Gastroesophageal sphincter (tissue), 4 donors: ENCODE measurements around the gene SPRY2. TPM values are rescaled to one million over a fixed set of nuclear protein-coding genes. Genes with fewer than 3 reads are reported as not detected.

Experiments
- ATAC-seq: fragments of 150-250 bp; one replicate; pipeline ENCODE4 v1.9.1; 2016; ENCODE audit warnings: mild to moderate bottlenecking, moderate library complexity
- H3K27ac ChIP-seq, 4 donors: fragments of 200-600 bp; sonication (generic) in 3 of 4; 1 replicate in 3 of 4; 2 replicates in 1 of 4; pipeline ENCODE4 v1.5.1; 2016 to 2019
- H3K27me3 ChIP-seq: fragments of 200-600 bp; sonication (generic); one replicate; pipeline ENCODE4 v1.5.1; 2019
- H3K36me3 ChIP-seq, 2 donors: fragments of 200-600 bp; sonication (generic); one replicate each; pipeline ENCODE4 v1.5.1; 2019; ENCODE audit warnings: control low read depth in 1 of 2
- H3K4me1 ChIP-seq, 3 donors: fragments of 200-600 bp; sonication (generic); 1 replicate in 2 of 3; 2 replicates in 1 of 3; pipeline ENCODE4 v1.5.1; 2016 to 2019; ENCODE audit warnings: control low read depth in 2 of 3
- H3K4me3 ChIP-seq, 2 donors: fragments of 200-600 bp; sonication (generic); one replicate each; pipeline ENCODE4 v1.5.1; 2019; ENCODE audit warnings: mild to moderate bottlenecking in 1 of 2, moderate library complexity in 1 of 2
- H3K9me3 ChIP-seq, 3 donors: fragments of 200-600 bp; sonication (generic); one replicate each; pipeline ENCODE4 v1.5.1; 2017 to 2019; ENCODE audit warnings: control low read depth in 2 of 3
- CTCF ChIP-seq, 4 experiments: fragments of 200-600 bp in 2 of 4; fragments of 450-650 bp in 2 of 4; sonication (generic) in 1 of 4; IDR thresholded peaks; one replicate each; pipeline ENCODE4 v1.5.1; 2017 to 2019; ENCODE audit warnings: antibody characterized with exemption in 4 of 4, mild to moderate bottlenecking in 2 of 4, moderate library complexity in 2 of 4
- EP300 ChIP-seq: sonication (generic); formaldehyde crosslinking; IDR thresholded peaks from one replicate; pipeline ENCODE4 v1.6.1; 2017; ENCODE audit warnings: antibody characterized with exemption, mild to moderate bottlenecking
- POLR2A ChIP-seq, 2 donors: fragments of 450-650 bp; IDR thresholded peaks; one replicate each; pipeline ENCODE4 v1.6.1; 2017; ENCODE audit warnings: antibody characterized with exemption in 2 of 2, mild to moderate bottlenecking in 2 of 2, moderate library complexity in 1 of 2
- POLR2AphosphoS5 ChIP-seq: sonication (generic); formaldehyde crosslinking; IDR thresholded peaks from one replicate; pipeline ENCODE4 v1.6.1; 2017; ENCODE audit warnings: antibody characterized with exemption
- WGBS, 2 donors: methylation state at CpG; one replicate each; pipeline ENCODE4 v1.1.5; 2018; ENCODE audit warnings: low coverage in 1 of 2; 5-methylcytosine and 5-hydroxymethylcytosine counted together
- total RNA-seq, 4 donors: library from RNA; depleted of rRNA; stranded (reverse); fragments of >200 nt; gene quantifications; one replicate each; pipeline ENCODE4 v1.1.0, GENCODE V29; 2016

Gene SPRY2
- total RNA-seq, 4 donors from 2014 or later: 32.5 to 49.1 (median 47.9) TPM

DNA sequence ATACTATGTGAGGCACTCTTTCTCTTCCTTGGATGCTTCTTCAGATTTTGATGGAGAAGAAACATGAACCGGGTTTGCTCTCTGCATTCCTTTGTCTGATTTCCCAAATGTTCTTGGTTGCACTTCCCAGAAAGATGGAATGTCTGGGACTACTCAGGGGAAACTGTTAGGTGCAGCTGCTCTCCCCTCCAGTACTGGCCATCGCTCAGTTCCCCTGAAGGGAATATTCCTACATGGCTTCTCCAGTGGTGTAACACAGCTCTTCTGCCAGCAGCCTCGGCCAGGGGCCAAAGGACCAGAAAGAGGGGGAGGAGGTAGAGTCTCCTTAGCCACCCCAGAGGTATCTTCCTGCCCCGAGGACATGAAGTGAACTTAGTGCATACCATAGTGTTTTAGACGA, 33.5 kb upstream of the SPRY2 start:
- no peaks in the 10 kb centered on the region for H3K36me3 ChIP-seq

GRCh38 chr13:80371840-80372509, 31.0 kb upstream of the SPRY2 start:
- Histone ChIP-seq H3K4me1 (no peaks in the 10 kb centered on the region), H3K27me3 (no peaks in the 10 kb centered on the region), H3K4me3 (no peak overlapping the region), H3K36me3 (no peaks in the 10 kb centered on the region), H3K9me3 (no peaks in the 10 kb centered on the region), H3K27ac (no peak overlapping the region)
- WGBS, 2 donors: 38 to 90% methylated on average over 1 to 4 of the region's 6 CpGs
- ATAC-seq: no peak
- no peak for TF ChIP-seq POLR2A (IDR thresholded peaks at IDR 0.05)
- TF ChIP-seq POLR2AphosphoS5: no peak
- TF ChIP-seq EP300: no peak
- no peak for TF ChIP-seq CTCF (IDR thresholded peaks at IDR 0.05)

More for the DNA sequence above, 33.5 kb upstream of the SPRY2 start:
- H3K27me3 ChIP-seq: no peaks in the 10 kb centered on the region
- H3K4me1 ChIP-seq: no peaks in the 10 kb centered on the region
- ATAC-seq: peak; percentile 92
- TF ChIP-seq EP300 (no peak), POLR2AphosphoS5 (peak; percentile 51)
- H3K27ac ChIP-seq: peak overlapping the region in 2 of 4 donors; percentile 13 to 37
- H3K4me3 ChIP-seq: no peak overlapping the region
- no peaks in the 10 kb centered on the region for H3K9me3 ChIP-seq
- whole genome bisulfite sequencing, 2 donors: 80% methylated on average over 1 of the region's 5 CpGs; no CpG with 5 or more reads in 1 of the 2 donors

DNA sequence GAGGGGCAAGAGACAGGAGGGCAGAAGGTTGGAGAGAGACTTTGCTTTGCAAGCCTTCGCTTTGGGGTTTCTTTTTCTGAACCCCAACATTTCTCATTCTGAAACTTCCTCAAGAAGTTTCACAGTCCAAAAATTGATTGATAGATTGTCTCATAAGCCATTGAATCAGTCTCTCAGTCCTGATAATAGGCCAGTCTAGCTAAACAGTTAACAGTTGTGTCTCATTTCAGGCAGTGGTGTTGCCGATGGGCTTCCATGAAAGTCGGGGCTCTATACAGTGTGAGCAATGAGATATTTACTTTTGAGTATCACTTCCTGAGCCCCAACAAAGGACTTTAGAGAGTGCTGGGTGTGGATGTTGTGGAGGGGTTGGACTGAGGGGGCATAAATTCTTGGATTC, 26.5 kb upstream of the SPRY2 start:
- 85 to 89% methylated on average over 3 of the region's 3 CpGs for WGBS, 2 donors
- Histone ChIP-seq H3K27ac (no peak overlapping the region), H3K27me3 (no peaks in the 10 kb centered on the region), H3K4me3 (no peak overlapping the region), H3K9me3 (no peaks in the 10 kb centered on the region), H3K4me1 (peaks cover 0 to 10% (median 0%) of the 10 kb centered on the region in 3 donors), H3K36me3 (no peaks in the 10 kb centered on the region)
- ATAC-seq: no peak
- TF ChIP-seq POLR2A (IDR thresholded peaks at IDR 0.05) (no peak), POLR2AphosphoS5 (no peak), EP300 (no peak), CTCF (IDR thresholded peaks at IDR 0.05) (no peak)

DNA sequence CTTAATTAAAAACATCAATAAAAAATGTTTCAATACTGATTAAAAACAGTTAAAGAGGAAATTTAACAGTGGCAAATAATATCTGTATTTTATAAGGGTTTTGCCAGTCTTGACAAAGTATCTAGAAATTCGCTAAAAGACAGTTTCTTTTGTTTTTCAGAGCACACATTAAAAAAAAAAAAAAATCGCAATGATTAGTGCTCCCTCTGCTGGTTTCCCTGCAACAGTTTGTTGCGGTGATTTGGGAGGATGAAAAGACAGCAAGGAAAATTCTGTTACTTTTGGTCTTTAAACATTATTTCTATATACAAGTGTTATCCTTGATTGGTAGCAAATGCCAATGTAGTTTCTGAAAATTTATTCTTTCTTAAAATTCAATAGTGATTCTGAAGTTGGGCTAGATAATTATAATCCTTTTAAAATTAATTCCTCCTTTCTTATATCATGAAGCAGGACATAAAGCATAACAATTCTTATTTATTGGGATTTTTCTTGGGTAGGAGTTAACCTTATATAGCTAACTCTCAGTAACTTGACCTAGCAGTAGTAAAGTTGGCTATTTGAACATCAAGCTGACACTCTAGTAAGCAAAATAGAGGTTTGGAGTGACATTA, 23.1 kb upstream of the SPRY2 start:
- H3K9me3 ChIP-seq: no peaks in the 10 kb centered on the region
- no peaks in the 10 kb centered on the region for H3K36me3 ChIP-seq
- H3K27me3 ChIP-seq: no peaks in the 10 kb centered on the region
- peaks cover 0 to 20% (median 3%) of the 10 kb centered on the region in 3 donors for H3K4me1 ChIP-seq
- no peak overlapping the region for H3K27ac ChIP-seq
- no peak for ATAC-seq
- 0% methylated on average over 3 of the region's 3 CpGs for WGBS, 2 donors
- H3K4me3 ChIP-seq: peak overlapping the region in 1 of 2 donors; percentile 21
- TF ChIP-seq POLR2AphosphoS5 (no peak), CTCF (IDR thresholded peaks at IDR 0.05) (peak; percentile 55 to 81 (median 71)), EP300 (no peak), POLR2A (IDR thresholded peaks at IDR 0.05) (no peak)

DNA sequence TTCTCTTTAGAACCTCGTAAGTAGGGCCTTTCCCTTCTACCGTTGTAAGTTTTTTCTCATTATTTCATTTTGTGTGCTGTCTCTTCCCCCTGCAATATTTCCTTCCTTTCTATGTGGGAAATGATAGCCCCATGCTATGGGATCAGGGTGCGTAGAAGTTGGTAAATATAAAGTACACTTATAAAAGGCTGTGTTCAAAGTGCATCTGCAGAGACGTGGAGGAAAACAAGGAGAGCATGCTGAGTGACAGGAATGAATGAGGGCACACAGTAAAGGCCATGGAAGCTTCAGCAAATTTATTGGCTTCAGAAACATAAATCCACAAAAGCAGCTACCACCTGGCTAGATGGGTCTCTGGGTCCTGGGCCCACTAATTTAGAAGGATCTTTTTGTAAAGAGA, 21.6 kb upstream of the SPRY2 start:
- ATAC-seq: no peak
- peaks cover 7% of the 10 kb centered on the region for H3K27me3 ChIP-seq

More for the DNA sequence above, 21.6 kb upstream of the SPRY2 start:
- Histone ChIP-seq H3K27ac (peak overlapping the region in 1 of 4 donors; percentile 39), H3K4me3 (no peak overlapping the region), H3K9me3 (no peaks in the 10 kb centered on the region), H3K4me1 (peaks cover 0 to 20% (median 3%) of the 10 kb centered on the region in 3 donors), H3K36me3 (no peaks in the 10 kb centered on the region)
- WGBS, 2 donors: 82 to 86% methylated on average over 2 to 4 of the region's 4 CpGs
- TF ChIP-seq POLR2AphosphoS5: no peak
- TF ChIP-seq EP300: no peak
- no peak for TF ChIP-seq POLR2A (IDR thresholded peaks at IDR 0.05)
- no peak for TF ChIP-seq CTCF (IDR thresholded peaks at IDR 0.05)
